NCI-H748 (cell line): ENCODE data around the gene BRD1.
A peak's percentile ranks its signal among the peaks of the same experiment; 100 is the strongest.

Source experiments
- DNase-seq: peaks from one replicate; lab custom pipeline; 2025; ENCODE audit not compliant: unreplicated experiment; lab: John Stamatoyannopoulos, UW

Gene BRD1

DNA sequence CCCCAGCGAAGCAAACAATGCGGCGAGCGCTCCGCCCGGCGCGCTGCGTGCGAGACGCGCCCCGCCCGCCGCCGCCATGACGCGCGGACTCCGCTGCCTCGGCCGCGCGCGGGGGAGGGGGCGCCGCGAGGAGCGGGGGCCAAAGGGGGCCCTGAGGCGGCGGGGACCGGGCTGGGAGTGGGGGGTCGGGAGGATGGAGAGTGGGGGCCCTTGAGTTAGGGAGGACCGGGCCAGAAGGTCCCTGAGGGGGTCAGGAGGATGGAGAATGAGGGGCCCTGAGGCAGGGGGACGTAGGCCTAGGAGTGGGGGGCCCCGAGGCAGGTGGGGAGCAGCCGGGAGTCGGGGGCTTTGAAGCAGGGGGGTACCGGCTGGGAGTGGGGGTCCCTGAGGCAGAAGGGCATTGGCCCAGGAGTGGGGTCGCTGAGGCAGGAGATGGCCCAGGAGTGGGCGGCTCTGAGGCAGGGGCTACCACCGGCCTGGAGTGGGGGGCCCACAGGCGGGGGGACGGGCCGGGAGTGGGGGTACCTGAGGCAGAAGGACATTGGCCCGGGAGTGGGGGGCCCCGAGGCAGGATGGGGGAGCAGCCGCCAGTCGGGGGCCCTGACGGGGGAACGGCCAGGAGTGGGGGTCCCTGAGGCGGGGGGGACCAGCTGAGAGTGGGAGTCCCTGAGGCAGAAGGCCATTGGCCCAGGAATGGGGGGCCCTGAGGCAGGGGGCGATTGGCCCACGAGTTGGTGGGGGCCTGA is at the start of gene BRD1:
TSS of gene BRD1 (minus strand) at position 21 of the 746 bp plus-strand sequence. CDS start 3,556 bp downstream, outside the sequence.
- peak; percentile 80 for DNase-seq

DNA sequence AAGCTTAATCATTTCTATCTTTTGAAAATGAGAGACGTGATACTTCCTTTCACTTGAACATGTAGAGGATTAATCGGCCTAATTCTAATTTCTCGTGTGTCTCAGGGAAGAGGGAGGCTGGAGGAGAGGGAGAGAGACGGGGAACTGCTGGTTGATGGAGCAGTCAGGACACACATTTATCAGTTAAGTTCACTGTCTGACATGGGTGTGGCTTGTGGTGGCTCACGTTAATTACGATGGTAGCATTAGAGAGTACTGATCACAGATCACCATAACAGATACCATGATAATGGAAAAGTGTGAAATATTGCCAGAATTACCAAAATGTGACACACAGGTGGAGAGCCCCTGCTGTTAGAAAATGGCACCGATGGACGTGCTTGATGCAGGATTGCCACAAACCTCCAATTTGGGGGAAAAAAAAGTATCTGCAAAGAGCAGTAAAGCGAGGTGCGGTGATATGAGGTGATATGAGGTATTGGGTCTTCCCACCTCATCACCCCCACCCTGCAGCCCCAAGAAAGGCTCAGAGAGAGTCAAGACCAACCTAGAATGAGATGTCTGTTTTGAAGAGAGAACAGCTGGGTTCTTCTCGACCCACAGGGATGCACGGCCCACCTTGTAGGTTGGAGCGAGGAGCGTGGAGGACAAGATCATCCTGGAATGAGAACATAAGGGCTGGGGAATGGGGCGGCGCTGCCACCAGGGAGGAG is 45.7 kb upstream of the BRD1 start:
- DNase-seq: no peak

DNA sequence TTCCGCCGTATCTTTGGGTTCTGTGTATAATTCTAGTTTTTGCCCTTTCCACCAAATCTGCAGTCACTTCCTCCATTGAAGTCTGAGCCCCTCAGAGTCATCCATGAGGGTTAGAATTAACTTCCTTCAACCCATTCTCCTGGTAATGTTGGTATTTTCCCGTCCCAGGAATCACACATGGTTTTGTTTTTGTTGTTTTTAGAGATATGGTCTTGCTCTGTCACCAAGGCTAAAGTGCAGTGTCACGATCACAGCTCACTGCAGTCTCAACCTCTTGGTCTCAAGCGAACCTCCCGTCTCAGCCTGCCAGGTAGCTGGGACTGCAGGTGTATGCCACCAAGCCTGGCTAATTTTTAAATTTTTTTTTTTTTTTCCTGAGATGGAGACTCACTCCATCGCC is 44.7 kb upstream of the BRD1 start:
- no peak for DNase-seq

DNA sequence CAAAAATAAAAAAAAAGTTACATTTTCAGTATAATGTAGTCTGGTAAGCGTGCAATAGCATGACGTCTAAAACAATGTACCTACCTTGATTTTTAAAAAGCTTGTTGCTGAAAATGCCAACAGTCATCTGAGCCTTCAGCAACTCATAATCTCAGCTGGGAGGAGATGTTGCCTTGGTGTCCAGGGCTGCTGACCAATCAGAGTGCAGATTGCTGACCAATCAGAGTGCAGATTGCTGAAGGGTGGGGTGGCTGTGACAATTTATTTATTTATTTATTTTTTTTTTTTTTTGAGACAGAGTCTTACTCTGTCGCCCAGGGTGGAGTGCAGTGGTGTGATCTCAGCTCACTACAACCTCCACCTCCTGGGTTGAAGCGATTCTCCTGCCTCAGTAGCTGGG is 43.8 kb upstream of the BRD1 start:
- DNase-seq: no peak

DNA sequence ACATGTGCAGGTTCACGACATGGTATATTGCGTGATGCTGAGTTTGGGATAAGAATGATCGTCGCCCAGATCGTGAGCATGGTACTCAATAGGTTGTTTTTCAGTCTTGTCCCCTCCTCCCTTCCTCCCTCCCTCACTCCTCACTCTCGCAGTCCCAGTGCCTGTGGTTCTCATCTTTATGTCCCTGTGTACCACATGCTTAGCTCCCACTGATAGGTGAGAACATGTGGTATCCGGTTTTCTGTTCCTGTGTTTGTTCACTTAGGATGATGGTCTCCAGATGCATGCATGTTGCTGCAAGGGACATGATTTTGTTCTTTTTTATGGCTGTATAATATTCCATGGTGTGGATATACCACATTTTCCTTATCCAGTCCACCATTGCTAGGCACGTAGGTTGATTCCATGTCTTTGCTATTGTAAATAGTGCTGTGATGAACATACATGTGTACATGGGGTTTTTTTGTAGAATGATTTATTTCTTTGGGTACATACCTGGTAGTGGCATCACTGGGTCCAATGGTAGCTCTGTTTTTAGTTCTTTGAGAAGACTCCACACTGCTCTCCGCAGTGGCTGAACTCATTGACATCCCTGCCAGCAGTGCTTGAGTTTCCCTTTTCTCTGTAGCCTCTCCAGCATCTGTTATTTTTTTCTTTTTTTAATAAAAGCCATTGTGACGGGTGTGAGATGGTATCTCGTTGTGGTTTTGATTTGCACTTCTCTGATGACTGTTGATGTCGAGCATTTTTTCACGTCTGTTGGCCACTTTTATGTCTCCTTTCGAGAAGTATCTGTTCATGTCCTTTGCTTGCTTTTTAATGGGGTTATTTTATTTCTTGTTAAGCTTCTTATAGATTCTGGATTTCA is 42.4 kb upstream of the BRD1 start:
- DNase-seq: no peak

DNA sequence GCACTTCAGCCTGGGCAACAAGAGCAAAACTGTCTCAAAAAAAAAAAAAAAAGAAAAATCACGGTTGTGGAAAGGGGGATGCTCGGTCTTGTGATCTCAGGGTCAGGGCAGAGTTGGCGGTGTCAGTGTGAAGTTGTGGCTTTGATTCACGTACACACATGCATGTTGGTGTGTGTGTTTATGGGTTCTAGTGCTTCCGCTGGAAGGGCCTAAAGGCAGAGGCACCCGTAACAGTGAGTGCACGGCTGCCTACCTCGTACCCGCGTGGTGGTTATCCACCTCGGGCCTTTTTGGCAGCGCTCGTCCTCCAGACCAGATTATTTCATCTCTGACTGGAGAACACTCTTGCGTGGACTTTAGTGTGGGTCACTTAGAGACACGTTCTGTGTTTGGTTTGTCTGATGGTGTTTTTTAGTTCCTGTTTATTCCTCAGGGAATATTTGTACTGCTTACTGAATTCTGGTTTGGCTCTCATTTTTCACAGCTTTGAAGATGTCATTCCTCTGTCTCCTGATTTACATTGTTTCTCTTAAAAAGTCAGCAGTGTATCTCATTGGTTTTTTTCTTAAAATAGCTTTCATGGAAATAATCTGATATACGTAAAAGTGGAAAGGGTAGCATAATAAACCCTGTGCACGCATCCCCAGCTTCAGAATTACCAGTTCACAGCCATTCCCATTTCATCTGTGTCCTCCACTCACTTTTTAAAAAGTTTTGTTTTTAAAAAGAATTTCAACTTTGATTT is 41.6 kb upstream of the BRD1 start:
- DNase-seq: no peak

DNA sequence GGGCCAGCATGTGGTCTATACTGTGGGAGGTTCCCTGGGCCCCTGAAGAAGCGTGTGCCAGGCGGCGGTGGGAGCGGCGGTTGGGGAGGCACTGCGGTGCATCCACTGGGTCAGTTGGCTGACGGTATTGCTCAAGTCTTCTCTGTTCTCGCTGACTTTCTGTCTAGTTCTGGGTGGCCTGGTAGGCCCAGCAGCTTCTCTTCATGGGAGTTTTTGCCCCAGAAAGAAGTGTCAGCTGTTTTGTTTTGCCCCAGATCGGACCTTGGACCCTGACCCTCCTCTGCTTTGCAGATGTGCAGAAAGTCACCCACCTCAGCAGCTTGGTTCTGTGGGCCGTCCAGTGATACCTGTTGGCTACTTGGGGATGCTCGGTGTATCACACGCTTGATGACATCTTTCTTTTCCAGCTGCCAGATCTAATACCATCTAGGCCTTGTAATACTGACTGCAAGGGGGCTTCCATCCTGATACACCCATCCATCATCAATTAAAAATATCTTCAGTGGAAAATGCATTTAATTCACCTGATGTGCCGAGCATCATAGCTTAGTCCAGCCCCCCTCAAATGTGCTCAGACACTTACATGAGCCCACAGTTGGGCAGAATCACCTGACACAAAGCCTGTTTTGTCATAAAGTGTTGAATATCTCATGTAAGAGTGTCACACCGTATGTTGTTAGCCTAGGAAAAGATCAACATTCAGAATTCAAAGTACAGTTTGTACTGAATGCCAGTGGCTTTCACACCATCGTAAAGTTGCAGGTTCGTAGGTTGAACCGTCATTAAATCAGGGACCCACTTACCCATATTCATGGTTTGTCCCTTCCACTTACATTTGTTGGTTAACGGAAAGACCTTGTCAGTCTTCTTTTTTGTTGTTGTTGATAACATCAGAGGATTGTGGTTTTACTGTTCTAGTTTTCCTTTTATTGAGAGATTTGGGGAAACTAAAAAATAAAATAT is 39.9 kb upstream of the BRD1 start:
- no peak for DNase-seq

DNA sequence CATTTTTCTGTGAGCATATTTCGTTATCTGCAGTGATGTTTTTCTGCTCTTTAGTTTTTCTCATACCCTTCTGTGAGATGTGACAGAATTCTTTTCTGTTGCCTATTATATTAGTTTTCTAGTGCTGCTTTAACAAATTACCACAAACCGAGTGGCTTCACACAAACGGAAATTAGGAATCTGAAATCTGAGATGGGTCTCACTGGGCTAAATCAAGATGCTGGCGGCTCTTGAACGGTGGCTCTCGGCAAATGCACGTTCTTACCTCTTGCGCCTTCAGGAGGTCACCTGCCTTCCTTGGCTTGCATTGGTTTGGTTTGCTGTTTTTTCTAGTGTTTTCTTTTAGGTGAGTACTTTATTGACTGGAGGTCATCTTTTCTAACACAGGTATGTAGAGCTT is 39.0 kb upstream of the BRD1 start:
- no peak for DNase-seq

DNA sequence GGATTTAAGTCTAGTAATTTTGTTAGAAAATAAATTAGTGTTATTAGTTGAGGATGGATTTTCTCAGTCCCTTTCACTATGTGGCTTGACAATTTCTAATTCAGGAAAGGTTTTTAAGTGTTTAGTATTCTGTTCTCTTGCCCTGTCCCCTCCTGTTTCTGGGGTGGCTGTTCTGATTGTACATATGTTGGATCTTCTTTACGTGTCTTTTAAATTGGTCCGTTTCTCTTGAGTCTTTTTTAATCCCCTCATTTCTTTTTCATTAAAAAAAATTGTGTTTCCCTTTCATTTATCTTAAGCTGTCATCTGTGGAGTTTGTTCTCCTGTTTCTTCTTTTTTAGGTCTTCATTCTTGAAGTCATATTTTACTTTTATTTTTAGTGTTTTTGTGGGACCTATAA is 38.5 kb upstream of the BRD1 start:
- no peak for DNase-seq

DNA sequence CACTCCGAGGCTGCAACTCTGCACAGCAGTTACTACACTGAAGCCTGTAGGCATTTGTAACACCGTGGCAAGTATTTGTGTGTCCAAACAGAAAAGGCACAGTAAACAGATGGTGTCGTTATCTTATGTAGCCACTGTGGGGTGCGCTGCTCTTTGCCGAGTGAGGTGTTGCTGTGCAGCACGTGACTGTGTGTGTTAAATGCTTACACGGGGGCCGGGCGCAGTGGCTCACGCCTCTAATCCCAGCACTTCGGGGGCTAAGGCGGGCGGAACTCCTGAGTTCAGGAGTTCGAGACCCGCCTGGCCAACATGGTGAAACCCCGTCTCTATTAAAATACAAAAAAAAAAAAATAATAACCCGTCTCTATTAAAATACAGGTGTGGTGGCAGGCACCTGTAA is 37.5 kb upstream of the BRD1 start:
- DNase-seq: no peak

DNA sequence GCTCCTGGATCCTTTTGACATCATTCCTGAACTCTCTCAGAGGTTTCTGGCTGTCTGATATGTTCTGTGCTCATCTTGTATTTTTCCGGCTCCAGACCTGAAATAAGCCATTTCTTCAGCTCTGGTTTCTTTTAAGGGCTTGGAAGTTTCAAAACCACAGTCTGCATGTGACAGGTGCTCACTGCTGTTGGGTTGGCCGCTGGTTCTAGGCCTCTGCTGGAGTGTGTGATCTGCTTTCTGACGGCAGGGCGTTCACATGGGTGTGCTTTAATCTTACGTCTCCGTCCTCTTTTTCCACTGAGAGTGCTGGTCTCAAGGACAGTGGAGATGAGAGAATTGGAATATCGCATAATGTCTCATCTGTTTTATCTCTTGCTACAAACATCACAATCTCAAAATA is 36.3 kb upstream of the BRD1 start:
- DNase-seq: no peak

DNA sequence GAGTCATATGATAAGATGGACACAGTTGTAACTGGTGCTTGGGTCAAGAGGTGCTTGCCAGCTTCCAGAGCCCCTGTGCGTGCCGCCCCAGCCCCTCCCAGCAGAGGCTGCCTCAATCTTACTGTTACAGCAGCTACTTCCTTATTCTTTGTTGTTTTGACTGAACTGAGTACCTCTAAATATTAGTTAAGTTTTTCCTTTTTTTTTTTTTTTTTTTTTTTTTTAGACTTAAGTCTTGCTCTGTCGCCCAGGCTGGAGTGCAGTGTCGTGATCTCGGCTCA is 34.8 kb upstream of the BRD1 start:
- DNase-seq: no peak

DNA sequence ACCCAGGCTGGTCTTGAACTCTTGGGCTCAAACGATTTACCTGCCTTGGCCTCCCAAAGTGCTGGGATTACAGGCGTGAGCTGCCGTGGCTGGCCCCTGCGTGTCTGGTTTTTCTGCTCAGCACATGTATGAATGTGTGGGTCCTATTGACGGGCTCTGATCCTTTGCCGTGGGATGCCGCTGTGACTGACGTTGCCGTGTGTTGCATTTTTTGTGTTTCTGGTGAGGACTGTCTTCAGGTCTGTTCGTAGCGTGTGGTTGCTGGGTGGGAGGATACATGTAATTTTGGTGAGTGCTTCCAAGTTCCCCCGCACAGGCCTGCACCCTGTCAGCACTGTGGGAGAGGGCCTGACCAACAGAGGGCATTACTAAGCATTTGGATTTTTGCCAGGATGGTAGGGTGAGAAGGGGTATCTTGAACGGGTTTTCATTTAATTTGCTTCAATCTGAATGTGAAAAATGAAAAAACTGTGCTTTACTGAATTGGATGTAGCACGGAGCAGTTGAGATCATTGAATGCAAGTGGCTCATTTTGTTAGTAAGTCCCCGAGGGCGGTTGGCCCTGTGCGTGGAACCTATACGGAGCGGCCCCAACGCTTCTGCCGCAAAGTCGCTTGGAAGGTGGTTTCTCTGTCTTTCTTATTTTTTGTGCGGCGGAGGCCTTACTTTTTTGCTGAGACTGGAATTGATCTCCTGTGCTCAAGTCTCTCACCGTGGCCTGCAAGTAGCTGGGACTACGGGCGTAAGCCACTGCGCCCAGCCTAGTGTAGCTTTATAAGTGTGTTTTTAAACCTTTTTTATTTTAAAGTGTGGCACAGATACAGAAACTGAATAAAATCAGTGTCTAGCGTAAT is 34.2 kb upstream of the BRD1 start:
- no peak for DNase-seq

DNA sequence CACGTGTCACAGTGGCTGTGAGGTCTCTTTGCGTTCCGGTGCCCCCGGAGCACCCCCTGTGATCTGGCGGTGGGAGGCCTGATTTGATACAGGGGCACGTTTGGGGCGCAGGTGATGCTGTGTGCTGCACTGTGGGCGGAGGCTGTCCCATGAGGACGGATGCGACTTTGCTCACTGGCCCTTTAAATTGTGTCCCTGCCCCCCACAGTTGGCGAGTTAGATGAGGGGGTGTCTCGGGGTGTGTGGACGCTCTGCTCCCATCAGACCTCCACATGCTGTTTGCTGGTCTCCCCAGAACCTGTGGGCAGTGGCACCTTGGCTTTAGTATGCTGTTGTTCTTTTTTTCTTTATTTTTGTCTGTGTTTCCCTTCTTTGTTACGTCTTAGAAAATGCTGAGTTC is 31.2 kb upstream of the BRD1 start:
- DNase-seq: no peak

DNA sequence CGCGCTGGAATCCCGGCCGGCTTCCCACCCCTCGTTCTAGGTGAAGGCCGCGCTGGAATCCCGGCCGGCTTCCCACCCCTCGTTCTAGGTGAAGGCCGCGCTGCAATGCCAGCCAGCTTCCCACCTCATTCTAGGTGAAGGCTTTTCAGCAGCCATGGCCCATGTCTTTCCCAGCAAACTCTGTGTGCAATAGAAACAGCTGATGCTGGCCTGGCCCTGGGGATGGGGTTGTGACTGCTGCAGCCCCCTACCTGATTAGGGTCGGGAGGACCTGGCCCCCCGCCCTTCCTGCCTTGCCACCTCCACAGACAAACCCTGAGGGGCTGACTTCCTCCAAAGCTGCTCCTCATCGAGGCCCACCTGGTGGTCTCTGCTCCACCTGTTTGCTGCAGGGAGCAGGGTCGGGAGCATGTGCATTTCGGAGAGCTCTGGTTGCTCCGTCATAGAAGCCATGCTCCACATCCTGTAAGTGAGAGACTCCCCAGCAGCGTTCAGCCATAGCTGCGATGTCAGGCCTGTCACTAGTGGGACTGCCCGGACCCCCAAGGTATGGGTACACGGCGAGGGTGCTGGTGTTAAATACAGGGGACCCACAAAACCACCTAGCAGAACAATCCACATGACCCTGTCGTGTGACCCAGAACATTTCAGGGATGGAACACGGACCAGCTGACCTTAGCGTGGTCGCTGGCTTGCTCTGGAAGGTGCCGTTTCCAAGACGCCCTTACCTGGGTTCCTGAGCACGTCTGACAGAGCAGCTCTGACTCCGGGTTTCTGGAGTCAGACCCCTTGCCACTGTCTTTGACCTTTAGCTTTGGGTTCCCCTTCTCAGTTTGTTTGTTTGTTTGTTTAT is 29.3 kb upstream of the BRD1 start:
- no peak for DNase-seq

DNA sequence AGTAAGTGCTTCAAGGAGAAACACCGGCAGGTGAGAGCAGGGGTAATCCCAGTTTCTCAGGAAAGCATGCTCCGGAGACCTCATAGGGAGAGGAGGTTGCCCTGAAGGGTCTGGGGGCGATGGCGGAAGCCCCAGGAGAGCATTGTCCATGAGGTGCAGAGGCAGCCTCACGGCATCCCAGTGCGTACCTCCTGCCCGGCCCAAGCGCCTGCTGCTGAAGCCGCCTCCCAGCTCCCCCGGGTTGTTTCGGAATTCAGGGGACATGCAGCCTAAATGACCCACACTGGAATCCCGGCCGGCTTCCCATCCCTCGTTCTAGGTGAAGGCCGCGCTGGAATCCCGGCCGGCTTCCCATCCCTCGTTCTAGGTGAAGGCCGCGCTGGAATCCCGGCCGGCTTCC is 28.7 kb upstream of the BRD1 start:
- no peak for DNase-seq

DNA sequence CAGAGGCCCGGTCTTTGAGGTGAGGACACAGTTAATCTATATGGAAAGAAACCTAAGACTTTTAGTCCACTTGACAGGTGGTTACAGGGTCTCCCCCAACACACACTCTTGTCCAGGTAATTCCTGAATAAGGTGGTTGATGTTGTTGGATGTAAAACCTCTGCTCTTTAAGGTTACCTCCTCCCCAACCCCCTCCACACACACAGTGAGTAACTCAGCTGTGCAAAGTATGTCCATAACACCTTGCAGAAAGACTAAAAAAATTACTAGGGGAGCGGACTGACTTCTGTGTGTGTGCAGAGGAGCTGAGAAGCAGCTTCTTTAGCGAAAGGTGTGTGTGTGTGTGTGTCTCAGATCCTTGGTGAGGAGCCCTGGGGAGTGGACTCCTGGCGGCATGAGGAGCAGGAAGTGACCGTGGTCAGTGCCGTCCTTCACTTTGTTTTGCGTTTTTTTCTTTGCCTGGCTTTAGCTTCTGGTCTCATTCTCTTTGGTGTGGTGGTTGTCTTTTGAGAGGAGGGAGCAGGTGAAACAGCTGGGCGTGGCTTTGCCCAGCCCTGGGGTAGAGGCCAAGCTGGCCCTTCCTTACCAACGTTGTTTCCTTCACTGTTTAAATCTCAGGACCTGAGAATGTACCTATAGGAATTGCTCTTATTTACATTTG is 27.7 kb upstream of the BRD1 start:
- peak; percentile 18 for DNase-seq
